Brain microvascular endothelial cell (primary cell): ENCODE measurements around the gene CREBL2.

Experiments used
- DNase-seq: peaks from one replicate; pipeline ENCODE4 v3.0.0-alpha.2; 2020
- H3K27ac ChIP-seq: fragments of 250-450 bp; sonication (Bioruptor Pico); 2 replicates; pipeline ENCODE4 v1.5.1; 2020; ENCODE audit warnings: mild to moderate bottlenecking, moderate library complexity
- H3K27me3 ChIP-seq: fragments of 250-450 bp; sonication (Bioruptor Pico); replicated peaks from 2 replicates; pipeline ENCODE4 v1.5.1; 2020; ENCODE audit warnings: mild to moderate bottlenecking
- H3K36me3 ChIP-seq: fragments of 250-450 bp; sonication (Bioruptor Pico); replicated peaks from 2 replicates; pipeline ENCODE4 v1.5.1; 2020; ENCODE audit warnings: mild to moderate bottlenecking
- H3K4me3 ChIP-seq: 2 replicates; pipeline ENCODE4 v1.5.1; 2011; ENCODE audit warnings: low read depth, mild to moderate bottlenecking, control low read depth, low read length, moderate library complexity
- in situ Hi-C: cut with HindIII; loops from 2 replicates; pipeline ENCODE4 v1.10.0; 2017; ENCODE audit warnings: low sequenced_read_pairs, low pct_ligation_motif_present
- TF ChIP-seq, protein P1 (sequence below): IDR thresholded peaks from 2 replicates; pipeline ENCODE4 v1.5.1; 2011; ENCODE audit warnings: low read depth, mild to moderate bottlenecking, moderate library complexity, low read length, control low read depth, inconsistent platforms; ENCODE audit errors: missing control alignments

CREBL2 gene

DNA sequence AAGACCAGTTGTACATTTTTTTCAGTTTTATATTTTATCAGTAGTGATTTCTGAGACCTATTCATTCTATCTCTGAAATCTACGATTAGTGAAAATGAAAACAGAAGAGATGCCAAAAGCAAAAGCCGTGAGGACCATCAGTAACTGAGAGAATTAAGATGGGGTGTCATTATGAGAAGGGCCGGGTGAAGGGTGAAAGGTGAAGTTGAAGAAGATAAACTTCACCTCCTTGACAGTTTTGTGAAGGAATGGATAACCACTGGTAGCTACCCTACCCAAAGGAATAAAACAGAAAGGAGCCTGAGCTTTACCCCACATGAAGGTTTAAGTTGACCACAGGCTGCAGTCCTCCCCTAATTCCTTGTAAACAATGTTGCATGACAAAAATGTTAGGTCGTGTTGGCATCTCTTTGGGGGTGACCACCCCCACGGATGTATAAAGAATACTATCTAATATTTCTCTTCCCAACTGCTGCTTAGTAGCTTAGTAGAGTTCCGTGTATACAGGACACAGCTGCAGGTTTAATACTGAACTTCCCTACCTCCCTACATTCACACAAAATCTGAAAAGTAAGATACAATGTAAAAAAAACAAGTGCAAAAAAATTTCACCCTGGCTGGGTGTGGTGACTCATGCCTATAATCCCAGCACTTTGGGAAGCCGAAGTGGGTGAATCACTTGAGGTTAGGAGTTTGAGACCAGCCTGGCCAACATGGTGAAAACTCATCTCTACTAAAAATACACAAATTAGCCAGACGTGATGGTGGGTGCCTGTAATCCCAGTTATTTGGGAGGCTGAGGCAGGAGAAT, 60.4 kb downstream of the CREBL2 start:
- peak; percentile 69 for DNase-seq
- Histone ChIP-seq H3K27me3 (no peaks in the 10 kb centered on the region), H3K36me3 (no peaks in the 10 kb centered on the region), H3K27ac (no peak overlapping the region), H3K4me3 (no peak overlapping the region)
- TF ChIP-seq, protein P1, sequence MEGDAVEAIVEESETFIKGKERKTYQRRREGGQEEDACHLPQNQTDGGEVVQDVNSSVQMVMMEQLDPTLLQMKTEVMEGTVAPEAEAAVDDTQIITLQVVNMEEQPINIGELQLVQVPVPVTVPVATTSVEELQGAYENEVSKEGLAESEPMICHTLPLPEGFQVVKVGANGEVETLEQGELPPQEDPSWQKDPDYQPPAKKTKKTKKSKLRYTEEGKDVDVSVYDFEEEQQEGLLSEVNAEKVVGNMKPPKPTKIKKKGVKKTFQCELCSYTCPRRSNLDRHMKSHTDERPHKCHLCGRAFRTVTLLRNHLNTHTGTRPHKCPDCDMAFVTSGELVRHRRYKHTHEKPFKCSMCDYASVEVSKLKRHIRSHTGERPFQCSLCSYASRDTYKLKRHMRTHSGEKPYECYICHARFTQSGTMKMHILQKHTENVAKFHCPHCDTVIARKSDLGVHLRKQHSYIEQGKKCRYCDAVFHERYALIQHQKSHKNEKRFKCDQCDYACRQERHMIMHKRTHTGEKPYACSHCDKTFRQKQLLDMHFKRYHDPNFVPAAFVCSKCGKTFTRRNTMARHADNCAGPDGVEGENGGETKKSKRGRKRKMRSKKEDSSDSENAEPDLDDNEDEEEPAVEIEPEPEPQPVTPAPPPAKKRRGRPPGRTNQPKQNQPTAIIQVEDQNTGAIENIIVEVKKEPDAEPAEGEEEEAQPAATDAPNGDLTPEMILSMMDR = no peak
- in situ Hi-C loops = no loop called here

DNA sequence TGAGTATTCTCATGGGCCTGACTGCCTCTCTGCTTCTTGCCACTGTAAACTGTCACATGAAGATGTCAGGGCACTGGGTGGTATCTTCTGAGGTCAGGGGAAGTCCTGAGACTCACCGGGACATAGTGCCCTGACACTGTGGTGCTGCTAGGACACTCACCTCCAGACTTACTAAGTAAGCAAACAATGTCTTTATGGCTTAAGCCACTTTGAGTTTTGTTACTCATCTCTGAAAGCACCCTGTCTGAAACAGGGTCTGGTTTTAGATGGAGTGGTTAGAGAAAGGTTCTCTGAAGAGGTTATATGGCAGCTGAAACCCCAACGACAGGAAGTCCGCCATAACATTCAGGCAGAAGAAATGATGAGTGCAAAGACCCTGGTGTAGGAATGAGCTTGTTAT, 61.6 kb downstream of the CREBL2 start:
- in situ Hi-C loops = no loop called here
- Histone ChIP-seq H3K36me3 (no peaks in the 10 kb centered on the region), H3K27ac (no peak overlapping the region), H3K4me3 (no peak overlapping the region), H3K27me3 (no peaks in the 10 kb centered on the region)
- DNase-seq = no peak
- TF ChIP-seq, protein P1 = no peak

DNA sequence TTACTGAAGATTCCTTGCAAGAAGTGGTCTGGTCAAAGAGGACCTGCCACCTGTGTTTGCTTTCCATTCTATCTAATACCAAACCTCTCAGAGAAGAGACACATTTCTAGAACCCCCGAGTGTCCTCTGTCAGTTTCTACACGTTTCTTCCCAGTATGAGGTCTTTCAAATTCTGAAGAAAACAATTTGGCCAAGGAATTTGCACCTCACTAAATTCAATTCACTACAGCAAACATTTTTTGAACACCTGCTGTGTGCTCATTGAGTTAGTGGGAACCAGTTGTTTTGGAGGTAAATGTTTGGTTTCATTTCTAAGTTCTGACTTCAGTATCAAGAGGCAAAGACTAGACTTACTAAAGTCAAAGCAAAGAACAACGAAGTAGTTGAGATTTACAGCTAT, 64.9 kb downstream of the CREBL2 start:
- no peak overlapping the region for H3K27ac ChIP-seq
- TF ChIP-seq, protein P1 = no peak
- H3K36me3 ChIP-seq = no peaks in the 10 kb centered on the region
- no peak overlapping the region for H3K4me3 ChIP-seq
- no peak for DNase-seq
- in situ Hi-C loops = no loop called here
- no peaks in the 10 kb centered on the region for H3K27me3 ChIP-seq

DNA sequence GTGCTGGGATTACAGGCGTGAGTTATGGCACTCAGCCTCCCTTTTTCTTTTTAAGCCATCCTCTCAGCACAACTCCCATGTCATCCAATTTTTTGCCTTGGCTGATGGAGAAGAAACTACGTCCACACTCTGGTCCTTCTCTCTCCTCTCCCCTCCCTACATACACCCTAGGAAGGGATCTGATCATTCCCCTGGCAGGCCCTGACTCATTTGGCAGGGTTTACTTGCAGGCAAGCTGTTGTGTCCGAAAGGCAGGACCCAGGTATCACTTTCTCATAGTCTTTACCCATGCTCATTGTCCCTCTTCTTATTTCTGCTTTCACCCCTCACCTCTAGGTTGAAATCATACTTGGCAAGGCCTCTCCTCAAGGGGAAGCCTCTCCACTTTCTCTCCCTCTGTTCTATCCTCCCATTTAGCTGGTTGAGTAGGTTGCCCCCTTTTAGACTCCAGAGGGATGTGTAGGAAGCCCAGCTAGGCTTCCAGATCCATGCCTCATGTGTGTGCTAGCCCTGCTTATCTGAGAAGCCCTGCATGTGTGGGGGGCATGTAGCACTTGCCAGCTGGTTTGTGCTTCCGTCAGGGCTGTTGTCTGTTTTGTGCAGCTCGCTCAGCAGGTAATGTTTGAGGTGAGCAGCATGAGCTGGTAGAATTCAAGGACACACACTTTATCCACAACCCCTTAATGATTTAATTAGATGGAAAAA, 69.5 kb downstream of the CREBL2 start:
- DNase-seq = no peak
- H3K27ac ChIP-seq = no peak overlapping the region
- TF ChIP-seq, protein P1 = no peak
- in situ Hi-C loops = no loop called here
- no peaks in the 10 kb centered on the region for H3K36me3 ChIP-seq
- H3K4me3 ChIP-seq = no peak overlapping the region
- H3K27me3 ChIP-seq = no peaks in the 10 kb centered on the region

DNA sequence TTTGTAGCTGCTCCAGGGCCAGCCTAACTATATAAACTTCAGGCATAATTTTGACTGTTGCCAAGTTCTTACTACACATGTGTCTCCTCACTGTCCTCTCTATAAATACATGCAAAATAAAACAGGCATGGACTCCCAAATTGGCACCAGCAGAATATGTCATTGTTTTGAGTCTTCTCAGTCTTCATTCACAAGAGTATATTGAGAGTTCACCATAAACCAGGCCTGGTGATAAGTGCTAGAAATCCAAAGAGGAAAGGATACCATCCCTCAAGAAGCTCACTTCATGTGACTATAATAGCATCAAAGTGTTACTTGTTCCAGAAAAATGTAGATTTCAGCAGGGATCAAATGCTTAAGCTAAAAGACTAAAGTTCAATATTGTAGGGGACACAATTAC, 70.6 kb downstream of the CREBL2 start:
- in situ Hi-C loops = no loop called here
- Histone ChIP-seq H3K4me3 (no peak overlapping the region), H3K36me3 (no peaks in the 10 kb centered on the region), H3K27me3 (no peaks in the 10 kb centered on the region), H3K27ac (no peak overlapping the region)
- DNase-seq = no peak
- TF ChIP-seq, protein P1 = no peak
